K562 (cell line): Measurements from ENCODE around the gene ELL3. TPM values are rescaled to one million over a fixed set of nuclear protein-coding genes. Genes with fewer than 3 reads are reported as not detected.

Experiments
- ATF7 ChIP-seq: fragments of 450-650 bp; IDR thresholded peaks from 2 replicates; pipeline ENCODE4 v1.7.1; 2014; ENCODE audit warnings: mild to moderate bottlenecking, moderate library complexity
- ETV1 ChIP-seq: fragments of 450-650 bp; conservative IDR thresholded peaks from 2 replicates; pipeline ENCODE4 v1.6.1; 2016; ENCODE audit warnings: missing genetic modification characterization, control low read depth, low read depth, missing compliant biosample characterization
- KDM4B ChIP-seq, 2 experiments: fragments of 450-650 bp in 1 of 2; sonication (generic) in 1 of 2; IDR thresholded peaks; 2 replicates each; pipeline ENCODE4 v1.6.1; 2016 to 2017; ENCODE audit warnings: borderline replicate concordance in 2 of 2, antibody characterized with exemption in 1 of 2, low read depth in 1 of 2, mild to moderate bottlenecking in 1 of 2
- MCM2 ChIP-seq: fragments of 450-650 bp; IDR thresholded peaks from 2 replicates; pipeline ENCODE4 v1.6.1; 2017; ENCODE audit warnings: low read depth, mild to moderate bottlenecking
- MTA3 ChIP-seq: fragments of 450-650 bp; formaldehyde crosslinking; IDR thresholded peaks from 2 replicates; pipeline ENCODE4 v1.6.1; 2017; ENCODE audit warnings: mild to moderate bottlenecking, borderline replicate concordance
- RNF2 ChIP-seq: sonication (generic); IDR thresholded peaks from 2 replicates; pipeline ENCODE4 v1.6.1; 2016
- SNIP1 ChIP-seq: fragments of 450-650 bp; IDR thresholded peaks from 2 replicates; pipeline ENCODE4 v1.7.1; 2017; ENCODE audit warnings: low read depth, mild to moderate bottlenecking
- XRCC5 ChIP-seq: fragments of 200-400 bp; formaldehyde crosslinking; IDR thresholded peaks from 2 replicates; pipeline ENCODE4 v1.6.1; 2017; ENCODE audit warnings: low read depth, mild to moderate bottlenecking, low read length
- ZFP30 ChIP-seq: fragments of 250-450 bp; sonication (Bioruptor Pico); IDR thresholded peaks from 2 replicates; pipeline ENCODE4 v1.8.0; 2022; ENCODE audit warnings: moderate library complexity, mild to moderate bottlenecking, inconsistent platforms, borderline replicate concordance
- ZNF3 ChIP-seq: fragments of 250-450 bp; sonication (Bioruptor Pico); IDR thresholded peaks from 2 replicates; pipeline ENCODE4 v1.5.0; 2021; ENCODE audit warnings: mild to moderate bottlenecking, moderate library complexity
- polyA plus RNA-seq, 8 experiments: library from polyadenylated mRNA; depleted of rRNA in 4 of 8; stranded (reverse) in 5 of 8; unstranded in 3 of 8; fragments of >200 nt; fragmentation: Nextera tagmentation in 2 of 8; fragmentation: Illumina TruSeq in 1 of 8; extraction: Ambion mirVana in 2 of 8; extraction: Trizol in 1 of 8; gene quantifications; 2 replicates each; pipeline versions ENCODE4 v1.2.1 to v1.2.3, GENCODE V29; 2011 to 2014; ENCODE audit warnings: inconsistent platforms in 1 of 8, missing spikeins in 1 of 8
- total RNA-seq, 7 experiments: library from RNA; depleted of rRNA in 6 of 7; stranded (reverse); fragments of >200 nt in 6 of 7; fragmentation: Illumina TruSeq in 2 of 7; extraction: Trizol in 2 of 7; gene quantifications; 2 replicates each; pipeline versions ENCODE4 v1.2.1 to v1.2.3, GENCODE V29; 2011 to 2021; ENCODE audit warnings: low replicate concordance in 1 of 7
- TF ChIP-seq, protein P1 (sequence below), 2 experiments: fragments of 450-650 bp in 1 of 2; sonication (generic) in 1 of 2; formaldehyde crosslinking; conservative IDR thresholded peaks; 2 replicates each; pipeline versions ENCODE4 v1.4.0 to v1.8.1; 2020 to 2022; ENCODE audit warnings: mild to moderate bottlenecking in 1 of 2, missing genetic modification reagents in 1 of 2
- TF ChIP-seq, protein P2 (sequence below): sonication (generic); formaldehyde crosslinking; IDR thresholded peaks from 2 replicates; pipeline ENCODE4 v1.8.1; 2023; ENCODE audit warnings: mild to moderate bottlenecking, missing genetic modification reagents
- TF ChIP-seq, protein P3 (sequence below): fragments of 250-450 bp; sonication (Bioruptor Pico); IDR thresholded peaks from 2 replicates; pipeline ENCODE4 v1.8.0; 2021; ENCODE audit warnings: moderate library complexity, mild to moderate bottlenecking, inconsistent platforms
- TF ChIP-seq, protein P4 (sequence below): fragments of 450-650 bp; IDR thresholded peaks from 2 replicates; pipeline ENCODE4 v1.6.1; 2018; ENCODE audit warnings: mild to moderate bottlenecking, low read depth; ENCODE audit not compliant: partially characterized antibody
- TF ChIP-seq, protein P5 (sequence below): sonication (generic); formaldehyde crosslinking; IDR thresholded peaks from 2 replicates; pipeline ENCODE4 v1.4.0; 2020; ENCODE audit warnings: mild to moderate bottlenecking, missing genetic modification reagents

ELL3 gene
- total and polyA plus RNA-seq, 9 of the 15 experiments (the other 6 are each of a cell fraction or from before 2014, with no cell fraction given): 0.80 to 5.2 (median 2.6) TPM

DNA sequence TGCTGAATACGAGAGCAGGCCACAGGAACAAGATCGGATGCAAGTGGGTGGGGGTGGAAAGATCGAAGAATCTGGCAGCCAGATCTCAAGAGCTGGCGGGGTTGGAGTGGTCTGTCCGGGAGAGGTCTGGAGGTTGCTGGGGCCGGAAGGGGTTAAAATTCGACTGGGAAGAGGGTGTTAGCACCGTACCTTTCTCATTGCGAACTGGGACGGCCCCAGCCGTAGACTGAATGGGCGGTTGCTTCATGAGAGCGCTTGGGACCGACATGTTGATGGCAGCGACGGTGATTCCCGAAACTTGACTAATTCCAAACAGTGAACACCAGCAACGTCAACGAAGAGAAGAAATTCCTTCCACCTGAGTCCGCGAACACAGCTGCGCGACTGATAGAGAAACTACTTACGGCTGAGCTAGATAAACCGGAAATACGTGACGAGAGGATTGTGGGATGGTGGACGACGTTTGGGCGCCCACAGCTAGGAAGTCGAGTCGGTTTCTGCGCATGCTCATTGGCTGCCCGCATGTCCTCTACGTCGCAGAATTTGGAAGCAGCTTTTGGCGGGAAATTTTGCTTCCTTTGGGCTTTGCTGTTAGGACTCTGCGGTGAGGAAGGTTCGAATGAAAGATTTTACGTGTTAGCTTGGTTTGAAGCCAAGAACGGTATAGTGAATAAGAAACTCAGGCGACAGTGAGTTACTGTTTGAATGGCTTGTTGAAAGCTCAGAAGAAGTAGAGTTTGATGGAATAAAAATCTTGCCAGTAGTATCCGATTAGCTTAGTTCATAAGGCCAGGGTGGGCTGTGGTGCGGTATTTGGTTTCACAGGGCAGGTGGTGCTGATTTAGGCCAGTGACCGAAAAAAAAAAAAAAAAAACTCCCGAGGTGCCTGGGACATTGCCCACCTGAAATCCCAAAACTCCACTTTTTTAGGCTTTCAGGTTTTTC lies 47.8 kb upstream of the ELL3 start, which contains the start of gene MFAP1 (continued):
- TF ChIP-seq, protein P1, sequence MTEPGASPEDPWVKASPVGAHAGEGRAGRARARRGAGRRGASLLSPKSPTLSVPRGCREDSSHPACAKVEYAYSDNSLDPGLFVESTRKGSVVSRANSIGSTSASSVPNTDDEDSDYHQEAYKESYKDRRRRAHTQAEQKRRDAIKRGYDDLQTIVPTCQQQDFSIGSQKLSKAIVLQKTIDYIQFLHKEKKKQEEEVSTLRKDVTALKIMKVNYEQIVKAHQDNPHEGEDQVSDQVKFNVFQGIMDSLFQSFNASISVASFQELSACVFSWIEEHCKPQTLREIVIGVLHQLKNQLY (CRISPR knock-in tag; conservative IDR thresholded peaks at IDR 0.05): no peak
- TF ChIP-seq ZNF3 (CRISPR knock-in tag): no peak
- TF ChIP-seq ATF7: peak; percentile 77
- TF ChIP-seq, protein P2, sequence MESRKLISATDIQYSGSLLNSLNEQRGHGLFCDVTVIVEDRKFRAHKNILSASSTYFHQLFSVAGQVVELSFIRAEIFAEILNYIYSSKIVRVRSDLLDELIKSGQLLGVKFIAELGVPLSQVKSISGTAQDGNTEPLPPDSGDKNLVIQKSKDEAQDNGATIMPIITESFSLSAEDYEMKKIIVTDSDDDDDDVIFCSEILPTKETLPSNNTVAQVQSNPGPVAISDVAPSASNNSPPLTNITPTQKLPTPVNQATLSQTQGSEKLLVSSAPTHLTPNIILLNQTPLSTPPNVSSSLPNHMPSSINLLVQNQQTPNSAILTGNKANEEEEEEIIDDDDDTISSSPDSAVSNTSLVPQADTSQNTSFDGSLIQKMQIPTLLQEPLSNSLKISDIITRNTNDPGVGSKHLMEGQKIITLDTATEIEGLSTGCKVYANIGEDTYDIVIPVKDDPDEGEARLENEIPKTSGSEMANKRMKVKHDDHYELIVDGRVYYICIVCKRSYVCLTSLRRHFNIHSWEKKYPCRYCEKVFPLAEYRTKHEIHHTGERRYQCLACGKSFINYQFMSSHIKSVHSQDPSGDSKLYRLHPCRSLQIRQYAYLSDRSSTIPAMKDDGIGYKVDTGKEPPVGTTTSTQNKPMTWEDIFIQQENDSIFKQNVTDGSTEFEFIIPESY (CRISPR knock-in tag): peak; percentile 51; the same call in 1 of the 2 replicates
- no peak for TF ChIP-seq ZFP30 (CRISPR knock-in tag)
- TF ChIP-seq, protein P3, sequence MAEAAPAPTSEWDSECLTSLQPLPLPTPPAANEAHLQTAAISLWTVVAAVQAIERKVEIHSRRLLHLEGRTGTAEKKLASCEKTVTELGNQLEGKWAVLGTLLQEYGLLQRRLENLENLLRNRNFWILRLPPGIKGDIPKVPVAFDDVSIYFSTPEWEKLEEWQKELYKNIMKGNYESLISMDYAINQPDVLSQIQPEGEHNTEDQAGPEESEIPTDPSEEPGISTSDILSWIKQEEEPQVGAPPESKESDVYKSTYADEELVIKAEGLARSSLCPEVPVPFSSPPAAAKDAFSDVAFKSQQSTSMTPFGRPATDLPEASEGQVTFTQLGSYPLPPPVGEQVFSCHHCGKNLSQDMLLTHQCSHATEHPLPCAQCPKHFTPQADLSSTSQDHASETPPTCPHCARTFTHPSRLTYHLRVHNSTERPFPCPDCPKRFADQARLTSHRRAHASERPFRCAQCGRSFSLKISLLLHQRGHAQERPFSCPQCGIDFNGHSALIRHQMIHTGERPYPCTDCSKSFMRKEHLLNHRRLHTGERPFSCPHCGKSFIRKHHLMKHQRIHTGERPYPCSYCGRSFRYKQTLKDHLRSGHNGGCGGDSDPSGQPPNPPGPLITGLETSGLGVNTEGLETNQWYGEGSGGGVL: no peak
- TF ChIP-seq XRCC5: peak; percentile 45; the same call in 1 of the 2 replicates
- TF ChIP-seq KDM4B (IDR thresholded peaks at IDR 0.05; ENCODE audit: borderline replicate concordance in 2 of 2, low read depth in 1 of 2): peak in 1 of 2 experiments; percentile 82; a peak in 1 of 4 replicates
- TF ChIP-seq MCM2: no peak
- TF ChIP-seq RNF2: peak; percentile 92
- peak; percentile 74; the same call in 1 of the 2 replicates for TF ChIP-seq MTA3
- TF ChIP-seq, protein P4, sequence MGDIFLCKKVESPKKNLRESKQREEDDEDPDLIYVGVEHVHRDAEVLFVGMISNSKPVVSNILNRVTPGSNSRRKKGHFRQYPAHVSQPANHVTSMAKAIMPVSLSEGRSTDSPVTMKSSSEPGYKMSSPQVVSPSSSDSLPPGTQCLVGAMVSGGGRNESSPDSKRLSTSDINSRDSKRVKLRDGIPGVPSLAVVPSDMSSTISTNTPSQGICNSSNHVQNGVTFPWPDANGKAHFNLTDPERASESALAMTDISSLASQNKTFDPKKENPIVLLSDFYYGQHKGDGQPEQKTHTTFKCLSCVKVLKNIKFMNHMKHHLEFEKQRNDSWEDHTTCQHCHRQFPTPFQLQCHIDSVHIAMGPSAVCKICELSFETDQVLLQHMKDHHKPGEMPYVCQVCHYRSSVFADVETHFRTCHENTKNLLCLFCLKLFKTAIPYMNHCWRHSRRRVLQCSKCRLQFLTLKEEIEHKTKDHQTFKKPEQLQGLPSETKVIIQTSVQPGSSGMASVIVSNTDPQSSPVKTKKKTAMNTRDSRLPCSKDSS: no peak
- TF ChIP-seq ETV1 (tag): peak; percentile 97
- TF ChIP-seq, protein P5, sequence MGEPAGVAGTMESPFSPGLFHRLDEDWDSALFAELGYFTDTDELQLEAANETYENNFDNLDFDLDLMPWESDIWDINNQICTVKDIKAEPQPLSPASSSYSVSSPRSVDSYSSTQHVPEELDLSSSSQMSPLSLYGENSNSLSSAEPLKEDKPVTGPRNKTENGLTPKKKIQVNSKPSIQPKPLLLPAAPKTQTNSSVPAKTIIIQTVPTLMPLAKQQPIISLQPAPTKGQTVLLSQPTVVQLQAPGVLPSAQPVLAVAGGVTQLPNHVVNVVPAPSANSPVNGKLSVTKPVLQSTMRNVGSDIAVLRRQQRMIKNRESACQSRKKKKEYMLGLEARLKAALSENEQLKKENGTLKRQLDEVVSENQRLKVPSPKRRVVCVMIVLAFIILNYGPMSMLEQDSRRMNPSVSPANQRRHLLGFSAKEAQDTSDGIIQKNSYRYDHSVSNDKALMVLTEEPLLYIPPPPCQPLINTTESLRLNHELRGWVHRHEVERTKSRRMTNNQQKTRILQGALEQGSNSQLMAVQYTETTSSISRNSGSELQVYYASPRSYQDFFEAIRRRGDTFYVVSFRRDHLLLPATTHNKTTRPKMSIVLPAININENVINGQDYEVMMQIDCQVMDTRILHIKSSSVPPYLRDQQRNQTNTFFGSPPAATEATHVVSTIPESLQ (CRISPR knock-in tag): 0 out of 2 replicates have a peak, but pooled peaks have one; percentile 60
- TF ChIP-seq SNIP1: peak; percentile 77; the same call in 1 of the 2 replicates
